HCT116 (cell line): Measurements from ENCODE around the gene CUX1. TPM values are rescaled to one million over a fixed set of nuclear protein-coding genes. Genes with fewer than 3 reads are reported as not detected.

Experiments
- ATAC-seq: fragments of 200-7000 bp; cut with Tn5 transposase; 2 replicates; pipeline ENCODE4 v1.9.1; 2020; ENCODE audit warnings: mild to moderate bottlenecking, moderate library complexity
- BruUV-seq: library from RNA; stranded (reverse); fragments of 400-500 nt; replicated peaks from 2 replicates; lab custom pipeline; 2021; lab: Mats Ljungman, UMichigan
- CTCF ChIA-PET: fragments of 300-600 bp; sonication (Branson Sonifier 250); formaldehyde crosslinking; loops from one replicate; lab custom pipeline; 2021; ENCODE audit warnings: antibody characterized with exemption; lab: Charles Lee
- POLR2A ChIA-PET: fragments of 300-600, 350-600 bp; sonication (Branson Sonifier 250); formaldehyde crosslinking; loops from one replicate; lab custom pipeline; 2021; ENCODE audit warnings: antibody characterized with exemption; lab: Charles Lee
- RAD21 ChIA-PET, 2 experiments: fragments of 300-600 bp; sonication (Branson Sonifier 250); formaldehyde crosslinking; loops; one replicate each; lab custom pipeline; 2023; ENCODE audit warnings: low total read pairs in 2 of 2; ENCODE audit not compliant: uncharacterized antibody in 2 of 2, unreplicated experiment in 2 of 2, low non-redundant PET in 1 of 2; lab: Charles Lee
- DNase-seq: peaks from one replicate; pipeline ENCODE4 v3.0.0-alpha.2; 2010; ENCODE audit warnings: low read depth, low spot score
- H2AFZ ChIP-seq: fragments of 200-600 bp; shearing (Covaris generic), sonication (generic); 2 replicates; pipeline ENCODE4 v1.6.1; 2017; ENCODE audit warnings: low read depth, mixed run types, mixed read lengths, antibody characterized with exemption, low read length; ENCODE audit not compliant: poor library complexity, severe bottlenecking
- H3K27ac ChIP-seq: 2 replicates; pipeline ENCODE4 v1.5.1; 2012; ENCODE audit warnings: low read depth, low read length
- H3K27me3 ChIP-seq: fragments of 200-600 bp; sonication (generic); 2 replicates; pipeline ENCODE4 v1.6.1; 2016; ENCODE audit warnings: mixed run types, low read length, mixed read lengths; ENCODE audit not compliant: insufficient read depth
- H3K36me3 ChIP-seq, 2 experiments: fragments of 200-500 bp in 1 of 2; fragments of 200-600 bp in 1 of 2; sonication (Bioruptor generic) in 1 of 2; sonication (generic) in 1 of 2; 2 replicates each; pipeline versions ENCODE4 v1.5.1 to v1.6.1; 2014 to 2016; ENCODE audit warnings: low read length in 2 of 2, inconsistent platforms in 1 of 2, mixed read lengths in 1 of 2, mixed run types in 1 of 2; ENCODE audit not compliant: insufficient read depth in 2 of 2, control insufficient read depth in 1 of 2
- H3K4me1 ChIP-seq, 2 experiments: fragments of 200-600 bp in 1 of 2; sonication (generic) in 1 of 2; 2 replicates each; pipeline versions ENCODE4 v1.5.1 to v1.6.1; 2012 to 2017; ENCODE audit warnings: low read length in 2 of 2, inconsistent platforms in 1 of 2, mild to moderate bottlenecking in 1 of 2, mixed read lengths in 1 of 2, mixed run types in 1 of 2, moderate library complexity in 1 of 2; ENCODE audit not compliant: insufficient read depth in 2 of 2, control insufficient read depth in 1 of 2
- H3K4me2 ChIP-seq: fragments of 200-600 bp; sonication (generic); 2 replicates; pipeline ENCODE4 v1.6.1; 2017; ENCODE audit warnings: mixed run types, low read length, mixed read lengths
- H3K4me3 ChIP-seq, 2 experiments: fragments of 200-600 bp in 1 of 2; sonication (generic) in 1 of 2; replicated peaks in 1 of 2; 2 replicates each; pipeline ENCODE4 v1.5.1; 2011 to 2016; ENCODE audit warnings: low read length in 2 of 2, control low read depth in 1 of 2, low read depth in 1 of 2, mild to moderate bottlenecking in 1 of 2, mixed read lengths in 1 of 2, mixed run types in 1 of 2
- H3K79me2 ChIP-seq: fragments of 200-600 bp; sonication (generic); 2 replicates; pipeline ENCODE4 v1.6.1; 2017; ENCODE audit warnings: mild to moderate bottlenecking, mixed run types, low read length, moderate library complexity, mixed read lengths; ENCODE audit not compliant: insufficient read depth
- H3K9ac ChIP-seq: fragments of 200-600 bp; sonication (generic); 2 replicates; pipeline ENCODE4 v1.6.1; 2016; ENCODE audit warnings: low read length, mixed read lengths
- H3K9me2 ChIP-seq: fragments of 200-600 bp; sonication (generic), shearing (Covaris generic); 2 replicates; pipeline ENCODE4 v1.6.1; 2017; ENCODE audit warnings: mixed run types, mild to moderate bottlenecking, moderate library complexity; ENCODE audit not compliant: insufficient read depth
- H3K9me3 ChIP-seq, 2 experiments: fragments of 200-500 bp in 1 of 2; fragments of 200-600 bp in 1 of 2; sonication (Bioruptor generic) in 1 of 2; sonication (generic) in 1 of 2; 2 replicates each; pipeline ENCODE4 v1.6.1; 2014 to 2017; ENCODE audit warnings: low read length in 2 of 2, mixed read lengths in 2 of 2, inconsistent platforms in 1 of 2, low read depth in 1 of 2, mild to moderate bottlenecking in 1 of 2, mixed run types in 1 of 2, moderate library complexity in 1 of 2; ENCODE audit not compliant: control insufficient read depth in 1 of 2, insufficient read depth in 1 of 2
- H4K20me1 ChIP-seq: fragments of 200-600 bp; sonication (generic), shearing (Covaris generic); 2 replicates; pipeline ENCODE4 v1.6.1; 2017; ENCODE audit warnings: mixed run types, mild to moderate bottlenecking, moderate library complexity; ENCODE audit not compliant: insufficient read depth
- CBX3 ChIP-seq: IDR thresholded peaks from 2 replicates; pipeline ENCODE4 v1.6.1; 2012; ENCODE audit warnings: low read depth
- CEBPB ChIP-seq: IDR thresholded peaks from 2 replicates; pipeline ENCODE4 v1.6.1; 2012; ENCODE audit warnings: low read depth
- EGR1 ChIP-seq: IDR thresholded peaks from 2 replicates; pipeline ENCODE4 v1.6.1; 2012; ENCODE audit warnings: low read depth
- ELF1 ChIP-seq: IDR thresholded peaks from 2 replicates; pipeline ENCODE4 v1.6.1; 2012; ENCODE audit warnings: low read depth, borderline replicate concordance
- EZH2phosphoT487 ChIP-seq: fragments of 200-600 bp; IDR thresholded peaks from 2 replicates; pipeline ENCODE4 v1.6.1; 2018; ENCODE audit warnings: antibody characterized with exemption, borderline replicate concordance
- FOSL1 ChIP-seq: IDR thresholded peaks from 2 replicates; pipeline ENCODE4 v1.6.1; 2012; ENCODE audit warnings: low read depth
- JUND ChIP-seq: IDR thresholded peaks from 2 replicates; pipeline ENCODE4 v1.6.1; 2012
- MAX ChIP-seq: IDR thresholded peaks from 2 replicates; pipeline ENCODE4 v1.6.1; 2012
- POLR2A ChIP-seq: IDR thresholded peaks from 2 replicates; pipeline ENCODE4 v1.7.0; 2011; ENCODE audit warnings: borderline replicate concordance; ENCODE audit not compliant: insufficient read depth, insufficient read length; ENCODE audit errors: extremely low read depth
- RAD21 ChIP-seq: IDR thresholded peaks from 2 replicates; pipeline ENCODE4 v1.6.1; 2012; ENCODE audit warnings: low read depth, mild to moderate bottlenecking
- REST ChIP-seq: IDR thresholded peaks from 2 replicates; pipeline ENCODE4 v1.6.1; 2012; ENCODE audit warnings: low read depth
- SIN3A ChIP-seq: IDR thresholded peaks from 2 replicates; pipeline ENCODE4 v1.6.1; 2012; ENCODE audit warnings: low read depth
- SRF ChIP-seq: IDR thresholded peaks from 2 replicates; pipeline ENCODE4 v1.6.1; 2012; ENCODE audit warnings: low read depth
- YY1 ChIP-seq: IDR thresholded peaks from 2 replicates; pipeline ENCODE4 v1.6.1; 2011; ENCODE audit warnings: low read length, low read depth, moderate library complexity, mild to moderate bottlenecking; ENCODE audit not compliant: insufficient replicate concordance; ENCODE audit errors: extremely low read depth
- ZBTB33 ChIP-seq: IDR thresholded peaks from 2 replicates; pipeline ENCODE4 v1.6.1; 2011; ENCODE audit warnings: mild to moderate bottlenecking, low read length, moderate library complexity; ENCODE audit not compliant: insufficient replicate concordance; ENCODE audit errors: extremely low read depth
- ZFX ChIP-seq: fragments of 450-650 bp; IDR thresholded peaks from 2 replicates; pipeline ENCODE4 v1.6.1; 2017
- intact Hi-C: fragments of 100-400 bp; cut with micrococcal nuclease; formaldehyde crosslinking; loops from 2 replicates; pipeline ENCODE4 v1.10.0; 2022
- total RNA-seq: library from RNA; stranded (reverse); gene quantifications from one replicate; pipeline ENCODE4 v1.2.1, GENCODE V29; 2021; ENCODE audit not compliant: unreplicated experiment

The CUX1 gene
- total RNA-seq, 1 experiment from 2014 or later, result 68.9 TPM

GRCh38 chr7:102156867-102157266 is 339.4 kb downstream of the CUX1 start:
- ChIA-PET CTCF (no interaction called here), RAD21 (no interaction called here), POLR2A (no interaction called here)
- Histone ChIP-seq H3K36me3 (no peaks in the 10 kb centered on the region), H3K4me3 (no peak overlapping the region), H3K9me3 (no peaks in the 10 kb centered on the region), H3K9ac (no peak overlapping the region), H3K4me2 (no peak overlapping the region), H3K9me2 (no peaks in the 10 kb centered on the region), H3K27me3 (no peaks in the 10 kb centered on the region), H3K27ac (no peak overlapping the region), H2AFZ (no peak overlapping the region), H3K4me1 (peaks cover 6 to 30% of the 10 kb centered on the region in 2 experiments; a peak in 3 of 4 replicates), H4K20me1 (no peaks in the 10 kb centered on the region), H3K79me2 (peaks cover 2% of the 10 kb centered on the region; the same call in 1 of the 2 replicates)
- ATAC-seq (no peak), DNase-seq (no peak)
- no TSS peak for BruUV-seq
- TF ChIP-seq CEBPB, result no peak
- no peak for TF ChIP-seq JUND
- no peak for TF ChIP-seq REST
- no peak for TF ChIP-seq MAX
- no peak for TF ChIP-seq SRF
- intact Hi-C loops, result no loop called here

- no peak for ATAC-seq
- RAD21 ChIA-PET, result no interaction called here
- no peak overlapping the region for H3K4me2 ChIP-seq
- no peaks in the 10 kb centered on the region for H3K27me3 ChIP-seq
- POLR2A ChIA-PET, result no interaction called here
- BruUV-seq, result no TSS peak
- intact Hi-C loops, result no loop called here
- H2AFZ ChIP-seq, result no peak overlapping the region
- H3K27ac ChIP-seq, result no peak overlapping the region
- H3K9ac ChIP-seq, result no peak overlapping the region
- no peaks in the 10 kb centered on the region for H3K4me1 ChIP-seq
- H3K79me2 ChIP-seq, result no peaks in the 10 kb centered on the region
- no peaks in the 10 kb centered on the region for H3K36me3 ChIP-seq
- H3K9me3 ChIP-seq, result no peaks in the 10 kb centered on the region
- CTCF ChIA-PET, result no interaction called here
- no peaks in the 10 kb centered on the region for H3K9me2 ChIP-seq
- H3K4me3 ChIP-seq, result no peak overlapping the region
- DNase-seq, result no peak
- H4K20me1 ChIP-seq, result no peaks in the 10 kb centered on the region
- TF ChIP-seq YY1 (no peak), MAX (no peak), SIN3A (no peak), EGR1 (no peak), CBX3 (no peak), RAD21 (no peak), ZFX (no peak), POLR2A (no peak), FOSL1 (no peak), SRF (no peak), EZH2phosphoT487 (no peak), ELF1 (no peak), ZBTB33 (no peak)
These were observed 347.7 kb downstream of the CUX1 start for GRCh38 chr7:102165136-102165535.
